GM18907 (cell line): ENCODE results near the gene ZNF132.
"Not testable (repeated sequence)": the region's sequence is repeated elsewhere in the genome, so short reads cannot be mapped to it uniquely, and the experiment has no call there.

Source experiments
- ATAC-seq: cut with Tn5 transposase; IDR thresholded peaks from one replicate; pipeline ENCODE4 v1.9.1; 2021; ENCODE audit warnings: mild to moderate bottlenecking, moderate library complexity; ENCODE audit not compliant: unreplicated experiment

Gene ZNF132

GRCh38 chr19:58439576-58440554 lies at the start of gene ZNF132:
ZNF132 (minus strand) TSS chr19:58440153; CDS start chr19:58439821, 332 bp downstream.
- peak; percentile 90 for ATAC-seq

- not testable (repeated sequence) for ATAC-seq
These were observed 44.4 kb upstream of the ZNF132 start for GRCh38 chr19:58484349-58484748.

DNA sequence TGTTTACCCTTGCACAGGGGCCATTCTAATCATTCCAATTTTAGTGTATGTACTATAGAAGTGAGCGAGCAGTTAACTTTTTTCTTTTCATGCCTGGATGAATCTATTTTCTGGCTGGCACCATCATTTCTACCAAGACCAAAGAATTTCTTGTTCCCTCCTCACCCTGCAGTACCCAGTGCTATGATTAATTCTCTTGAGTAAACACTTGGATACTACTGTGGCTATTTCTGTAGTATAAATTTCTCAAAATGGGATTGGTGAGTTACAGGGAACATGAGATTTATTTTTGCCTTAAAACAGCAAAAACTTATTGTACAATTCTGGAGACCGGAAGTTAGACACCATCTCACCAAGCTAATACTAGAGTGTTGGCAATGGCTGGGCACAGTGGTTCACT lies 43.8 kb upstream of the ZNF132 start:
- ATAC-seq: no peak

GRCh38 chr19:58482372-58482771 lies 42.4 kb upstream of the ZNF132 start:
- ATAC-seq: no peak

DNA sequence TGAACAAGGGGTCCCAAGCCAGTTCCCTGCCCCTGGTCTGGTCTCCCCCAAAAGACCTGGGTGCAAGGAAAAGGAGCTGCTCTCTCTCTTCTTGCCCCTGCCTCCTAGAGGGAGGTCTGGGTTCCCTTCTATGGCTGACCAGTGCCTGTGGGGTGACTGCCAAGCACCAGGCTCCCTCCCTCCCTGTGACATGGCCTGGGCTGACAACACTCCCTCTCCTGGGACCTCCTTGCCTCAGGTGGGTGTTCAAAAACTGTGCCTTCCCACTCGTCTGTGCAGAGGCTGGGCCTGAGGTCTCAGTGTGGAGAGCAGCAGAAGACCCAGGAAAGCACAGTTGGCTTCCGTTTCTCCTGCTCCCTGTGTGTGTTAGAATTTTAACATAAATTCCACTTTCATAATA lies 40.9 kb upstream of the ZNF132 start:
- no peak for ATAC-seq

DNA sequence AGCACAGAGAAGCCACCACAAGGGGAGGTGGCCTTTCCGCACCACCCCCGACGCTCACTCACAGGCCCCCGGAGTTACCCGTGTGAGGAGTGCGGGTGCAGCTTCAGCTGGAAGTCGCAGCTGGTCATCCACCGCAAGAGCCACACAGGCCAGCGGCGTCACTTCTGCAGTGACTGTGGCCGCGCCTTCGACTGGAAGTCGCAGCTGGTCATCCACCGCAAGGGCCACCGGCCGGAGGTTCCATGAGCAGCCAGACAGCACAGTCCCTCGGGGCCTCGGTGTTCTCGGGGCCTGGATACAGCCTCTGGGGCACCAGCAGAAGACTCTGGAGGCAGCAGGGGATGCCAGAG lies 40.5 kb upstream of the ZNF132 start:
- no peak for ATAC-seq

- no peak for ATAC-seq
These were observed 40.0 kb upstream of the ZNF132 start for GRCh38 chr19:58479736-58480480.

DNA sequence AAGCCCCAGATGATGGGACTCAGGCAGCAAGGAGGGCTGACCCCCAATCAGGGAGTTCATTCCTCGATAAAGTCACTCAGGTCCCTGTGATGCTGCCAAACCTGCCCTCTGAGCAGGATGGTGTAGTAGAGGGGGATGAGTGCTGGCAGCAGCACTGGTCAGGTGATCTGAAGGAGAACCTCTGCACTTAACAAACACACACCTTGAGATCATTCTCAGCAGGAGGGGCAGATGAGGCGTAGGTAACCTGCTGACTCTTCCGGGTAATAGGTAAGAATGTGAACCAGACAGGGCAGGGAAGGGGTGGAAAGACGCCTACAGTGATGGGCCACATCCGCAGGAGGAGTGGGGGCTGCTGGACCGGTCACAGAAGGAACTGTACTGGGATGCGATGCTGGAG lies 39.4 kb upstream of the ZNF132 start:
- ATAC-seq: no peak

DNA sequence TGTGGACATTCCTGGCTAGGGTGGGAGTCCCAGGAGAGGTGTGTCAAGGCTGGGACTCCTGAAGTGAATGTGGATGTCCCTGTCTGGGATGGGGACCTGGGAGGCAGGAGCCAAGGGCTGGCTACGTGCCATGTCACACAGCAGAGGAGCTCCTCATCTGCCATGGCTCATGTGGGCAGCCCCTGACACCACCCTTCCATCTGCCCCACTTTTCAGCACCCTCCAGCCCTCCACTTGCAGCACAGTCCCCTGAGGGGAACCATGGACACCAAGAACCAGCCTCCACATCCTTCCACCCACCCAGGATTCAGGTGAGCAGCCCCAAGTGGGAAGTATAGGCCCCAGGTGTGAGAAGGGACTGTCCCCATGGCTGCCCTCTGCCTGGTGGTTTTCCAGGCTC lies 37.9 kb upstream of the ZNF132 start:
- no peak for ATAC-seq

DNA sequence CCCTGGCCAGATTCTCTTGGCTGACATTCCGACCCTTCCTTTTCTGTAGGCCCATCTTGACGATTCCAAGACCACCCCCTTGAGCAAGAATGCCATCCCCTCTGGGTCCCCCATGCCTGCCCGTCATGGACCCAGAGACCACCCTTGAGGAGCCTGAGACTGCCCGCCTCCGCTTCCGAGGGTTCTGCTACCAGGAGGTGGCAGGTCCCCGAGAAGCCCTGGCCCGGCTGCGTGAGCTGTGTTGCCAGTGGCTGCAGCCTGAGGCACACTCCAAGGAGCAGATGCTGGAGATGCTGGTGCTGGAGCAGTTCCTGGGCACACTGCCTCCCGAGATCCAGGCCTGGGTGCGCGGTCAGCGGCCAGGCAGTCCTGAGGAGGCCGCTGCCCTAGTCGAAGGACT lies 37.2 kb upstream of the ZNF132 start:
- no peak for ATAC-seq

- no peak for ATAC-seq
These were observed 36.6 kb upstream of the ZNF132 start for GRCh38 chr19:58476498-58477015.

DNA sequence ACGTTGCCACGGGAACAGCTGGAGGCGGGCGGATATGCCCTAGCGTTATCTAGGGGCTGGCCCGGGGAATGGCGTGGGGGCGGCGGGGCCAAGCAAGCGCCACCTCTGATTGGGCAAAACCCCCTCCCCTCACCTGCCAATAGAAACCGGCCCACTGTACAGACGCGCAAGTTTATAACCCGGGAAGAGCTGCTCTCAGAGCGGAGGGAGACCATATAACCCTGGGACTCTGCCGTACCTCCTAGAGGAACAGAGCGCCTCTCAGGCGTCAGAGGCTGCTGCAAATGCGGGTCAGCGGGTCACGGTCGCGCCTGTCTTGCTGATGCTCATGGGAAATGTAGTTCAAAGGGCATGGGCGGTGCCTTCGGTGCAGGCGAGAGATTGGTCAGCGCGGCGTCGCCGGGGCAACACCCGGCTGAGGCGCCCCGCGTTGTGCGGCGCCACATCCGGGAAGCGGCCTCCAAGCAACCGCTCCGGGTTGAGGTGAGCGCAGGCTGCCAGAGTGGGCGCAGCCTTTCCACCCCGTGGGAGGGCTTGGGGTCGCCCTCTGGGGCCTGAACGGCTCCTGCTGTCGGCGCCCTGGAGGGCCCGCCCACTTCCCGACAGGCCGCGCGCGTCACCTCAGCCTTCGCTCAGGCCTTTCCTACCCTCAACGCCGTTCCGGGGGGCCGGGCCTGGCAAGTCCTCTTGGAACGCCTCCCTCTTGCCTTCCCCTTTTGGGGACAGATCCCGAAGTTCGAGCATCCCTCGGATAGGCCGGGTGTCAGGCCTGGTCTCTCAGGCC lies 36.0 kb upstream of the ZNF132 start, which contains the start of gene ZNF446:
Gene ZNF446, plus strand, starts transcription at position 639 of the 784 bp plus-strand sequence. CDS start 867 bp downstream, outside the sequence.
- ATAC-seq: peak; percentile 80

- peak; percentile 2 for ATAC-seq
These were observed 35.2 kb upstream of the ZNF132 start for GRCh38 chr19:58474997-58475713.

- ATAC-seq: no peak
These were observed 34.5 kb upstream of the ZNF132 start for GRCh38 chr19:58474291-58474996.

GRCh38 chr19:58473775-58474174 lies 33.8 kb upstream of the ZNF132 start:
- no peak for ATAC-seq

- no peak for ATAC-seq
These were observed 31.8 kb upstream of the ZNF132 start for GRCh38 chr19:58471736-58472135.

DNA sequence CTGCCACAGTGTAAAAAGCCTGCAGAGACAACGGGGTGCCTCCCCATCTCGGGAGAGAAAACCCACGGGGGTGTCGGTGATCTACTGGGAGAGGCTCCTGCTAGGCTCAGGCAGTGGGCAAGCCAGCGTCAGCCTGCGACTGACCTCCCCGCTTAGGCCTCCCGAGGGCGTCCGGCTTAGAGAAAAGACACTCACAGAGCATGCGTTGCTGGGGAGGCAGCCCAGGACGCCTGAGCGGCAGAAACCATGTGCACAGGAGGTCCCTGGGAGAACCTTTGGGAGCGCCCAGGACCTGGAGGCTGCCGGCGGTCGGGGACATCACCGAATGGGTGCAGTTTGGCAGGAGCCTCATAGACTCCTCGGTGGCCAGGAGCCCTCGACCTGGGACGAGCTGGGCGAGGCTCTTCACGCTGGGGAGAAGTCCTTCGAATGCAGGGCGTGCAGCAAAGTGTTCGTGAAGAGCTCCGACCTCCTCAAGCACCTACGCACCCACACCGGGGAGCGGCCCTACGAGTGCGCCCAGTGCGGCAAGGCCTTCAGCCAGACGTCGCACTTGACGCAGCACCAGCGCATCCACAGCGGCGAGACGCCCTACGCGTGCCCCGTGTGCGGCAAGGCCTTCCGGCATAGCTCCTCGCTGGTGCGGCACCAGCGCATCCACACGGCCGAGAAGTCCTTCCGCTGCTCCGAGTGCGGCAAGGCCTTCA lies 31.0 kb upstream of the ZNF132 start:
- ATAC-seq: not testable (repeated sequence)

GRCh38 chr19:58469241-58470013 lies 29.5 kb upstream of the ZNF132 start:
- no peak for ATAC-seq
